Neural cell (in vitro differentiated cells): ENCODE measurements around the gene FERMT3. TPM values are rescaled to one million over a fixed set of nuclear protein-coding genes. Genes with fewer than 3 reads are reported as not detected.

Experiments
- H2AFZ ChIP-seq: fragments of 200-600, 300-800 bp; sonication (generic), shearing (Covaris generic); 2 replicates; pipeline ENCODE4 v1.6.0; 2014; ENCODE audit warnings: low read depth, mild to moderate bottlenecking, antibody characterized with exemption, low read length, moderate library complexity
- H3F3A ChIP-seq: fragments of 200-600 bp; shearing (Covaris generic); 2 replicates; pipeline ENCODE4 v1.6.1; 2016; ENCODE audit warnings: mild to moderate bottlenecking, moderate library complexity, mixed read lengths, antibody characterized with exemption, low read length; ENCODE audit not compliant: insufficient read depth, poor library complexity, severe bottlenecking
- H3K27ac ChIP-seq: fragments of 200-600, 300-800 bp; sonication (generic), shearing (Covaris generic); 2 replicates; pipeline ENCODE4 v1.5.1; 2014; ENCODE audit warnings: mild to moderate bottlenecking, low read length, moderate library complexity
- H3K27me3 ChIP-seq: fragments of 300-800, 200-600 bp; sonication (generic), shearing (Covaris generic); 2 replicates; pipeline ENCODE4 v1.6.0; 2014; ENCODE audit warnings: mild to moderate bottlenecking, low read depth, low read length, moderate library complexity; ENCODE audit not compliant: insufficient read depth
- H3K36me3 ChIP-seq: fragments of 300-800, 200-600 bp; sonication (generic), shearing (Covaris generic); 2 replicates; pipeline ENCODE4 v1.5.1; 2014; ENCODE audit warnings: mild to moderate bottlenecking, antibody characterized with exemption, low read length, moderate library complexity; ENCODE audit not compliant: insufficient read depth
- H3K4me2 ChIP-seq: fragments of 300-800, 200-600 bp; sonication (generic), shearing (Covaris generic); 2 replicates; pipeline ENCODE4 v1.6.0; 2014; ENCODE audit warnings: mild to moderate bottlenecking, low read length
- H3K4me3 ChIP-seq: fragments of 300-800, 200-600 bp; sonication (generic), shearing (Covaris generic); 2 replicates; pipeline ENCODE4 v1.5.1; 2014; ENCODE audit warnings: mild to moderate bottlenecking, low read length, moderate library complexity
- H3K79me2 ChIP-seq: fragments of 200-600 bp; shearing (Covaris generic); replicated peaks from 2 replicates; pipeline ENCODE4 v1.6.0; 2014; ENCODE audit warnings: mild to moderate bottlenecking, low read length, moderate library complexity; ENCODE audit not compliant: insufficient read depth
- H3K9ac ChIP-seq: fragments of 300-800, 200-600 bp; sonication (generic), shearing (Covaris generic); 2 replicates; pipeline ENCODE4 v1.6.1; 2016; ENCODE audit warnings: mild to moderate bottlenecking, low read length, mixed read lengths
- H3K9me2 ChIP-seq: fragments of 200-600 bp; shearing (Covaris generic); 2 replicates; pipeline ENCODE4 v1.6.1; 2016; ENCODE audit warnings: mild to moderate bottlenecking, low read length, mixed read lengths; ENCODE audit not compliant: insufficient read depth
- H3K9me3 ChIP-seq: fragments of 200-600, 300-800 bp; sonication (generic), shearing (Covaris generic); 2 replicates; pipeline ENCODE4 v1.6.1; 2016; ENCODE audit warnings: mild to moderate bottlenecking, mixed run types, low read length, moderate library complexity, mixed read lengths
- H4K20me1 ChIP-seq: fragments of 200-600 bp; shearing (Covaris generic); 2 replicates; pipeline ENCODE4 v1.6.1; 2016; ENCODE audit warnings: mild to moderate bottlenecking, mixed run types; ENCODE audit not compliant: insufficient read depth
- EP300 ChIP-seq: fragments of 450-650 bp; conservative IDR thresholded peaks from 2 replicates; pipeline ENCODE4 v1.6.1; 2014; ENCODE audit warnings: antibody characterized with exemption, mild to moderate bottlenecking, moderate library complexity; ENCODE audit not compliant: poor library complexity, severe bottlenecking
- EZH2 ChIP-seq: fragments of 200-600, 300-800 bp; shearing (Covaris generic), sonication (generic); IDR thresholded peaks from 2 replicates; pipeline ENCODE4 v1.6.1; 2014; ENCODE audit warnings: antibody characterized with exemption, low read length, borderline replicate concordance, mild to moderate bottlenecking; ENCODE audit not compliant: insufficient read depth, poor library complexity, severe bottlenecking
- MXI1 ChIP-seq: fragments of 450-650 bp; conservative IDR thresholded peaks from 2 replicates; pipeline ENCODE4 v1.6.1; 2014; ENCODE audit warnings: antibody characterized with exemption, mild to moderate bottlenecking; ENCODE audit not compliant: poor library complexity, severe bottlenecking
- POLR2AphosphoS5 ChIP-seq: IDR thresholded peaks from 2 replicates; pipeline ENCODE4 v1.6.1; 2012
- RAD21 ChIP-seq: fragments of 450-650 bp; conservative IDR thresholded peaks from 2 replicates; pipeline ENCODE4 v1.6.1; 2014; ENCODE audit warnings: antibody characterized with exemption, mild to moderate bottlenecking, moderate library complexity
- SMC3 ChIP-seq: fragments of 450-650 bp; conservative IDR thresholded peaks from 2 replicates; pipeline ENCODE4 v1.6.1; 2014; ENCODE audit warnings: antibody characterized with exemption, mild to moderate bottlenecking, moderate library complexity; ENCODE audit not compliant: poor library complexity
- TAF1 ChIP-seq: IDR thresholded peaks from 2 replicates; pipeline ENCODE4 v1.6.1; 2012; ENCODE audit warnings: low read depth
- polyA plus RNA-seq: library from polyadenylated mRNA; depleted of rRNA; stranded (reverse); fragments of >200 nt; gene quantifications from 2 replicates; pipeline ENCODE4 v1.2.3, GENCODE V29; 2014
- TF ChIP-seq, protein P1 (sequence below): IDR thresholded peaks from 2 replicates; pipeline ENCODE4 v1.6.1; 2012; ENCODE audit warnings: borderline replicate concordance
- TF ChIP-seq, protein P2 (sequence below): fragments of 450-650 bp; IDR thresholded peaks from 2 replicates; pipeline ENCODE4 v1.5.1; 2014; ENCODE audit warnings: antibody characterized with exemption, mild to moderate bottlenecking, moderate library complexity; ENCODE audit not compliant: poor library complexity, severe bottlenecking

The FERMT3 gene
- polyA plus RNA-seq, 1 donor from 2014 or later: 0.89 TPM

DNA sequence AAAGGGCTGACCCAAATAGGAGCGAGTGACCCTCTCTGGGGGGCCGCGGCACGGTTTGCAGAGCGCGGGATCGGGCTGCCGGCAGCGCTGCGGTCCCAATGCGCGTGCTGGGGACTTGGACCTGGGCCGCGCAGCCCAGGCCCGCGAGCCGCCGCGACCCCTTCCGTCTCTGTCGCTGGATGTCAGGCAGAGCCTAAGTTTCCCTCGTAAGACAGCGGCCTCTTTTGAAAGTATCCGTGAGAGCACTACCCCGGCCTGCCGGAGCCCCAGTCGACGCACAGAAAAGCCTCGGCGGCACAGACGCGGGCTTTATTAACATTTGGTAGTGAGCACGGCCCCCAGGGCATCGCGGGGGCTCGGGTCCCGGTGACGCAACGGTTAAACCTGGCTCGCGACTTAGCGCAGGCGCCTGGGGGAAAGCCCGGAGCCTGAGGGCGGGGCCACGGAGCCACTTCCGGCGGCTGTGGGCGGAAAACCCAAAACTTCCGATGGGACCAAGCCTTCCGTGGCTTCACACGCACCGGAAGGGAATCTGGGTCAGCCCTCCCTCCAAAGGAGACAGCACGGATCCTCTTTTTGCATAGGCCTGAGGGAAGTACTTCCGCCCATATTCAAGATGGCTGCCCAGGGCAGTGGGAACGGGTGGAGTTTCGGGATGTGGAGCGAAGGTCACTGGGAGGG lies 63.2 kb downstream of the FERMT3 start:
- TF ChIP-seq SMC3: peak; percentile 70
- peak; percentile 71 for TF ChIP-seq MXI1
- TF ChIP-seq, protein P1, sequence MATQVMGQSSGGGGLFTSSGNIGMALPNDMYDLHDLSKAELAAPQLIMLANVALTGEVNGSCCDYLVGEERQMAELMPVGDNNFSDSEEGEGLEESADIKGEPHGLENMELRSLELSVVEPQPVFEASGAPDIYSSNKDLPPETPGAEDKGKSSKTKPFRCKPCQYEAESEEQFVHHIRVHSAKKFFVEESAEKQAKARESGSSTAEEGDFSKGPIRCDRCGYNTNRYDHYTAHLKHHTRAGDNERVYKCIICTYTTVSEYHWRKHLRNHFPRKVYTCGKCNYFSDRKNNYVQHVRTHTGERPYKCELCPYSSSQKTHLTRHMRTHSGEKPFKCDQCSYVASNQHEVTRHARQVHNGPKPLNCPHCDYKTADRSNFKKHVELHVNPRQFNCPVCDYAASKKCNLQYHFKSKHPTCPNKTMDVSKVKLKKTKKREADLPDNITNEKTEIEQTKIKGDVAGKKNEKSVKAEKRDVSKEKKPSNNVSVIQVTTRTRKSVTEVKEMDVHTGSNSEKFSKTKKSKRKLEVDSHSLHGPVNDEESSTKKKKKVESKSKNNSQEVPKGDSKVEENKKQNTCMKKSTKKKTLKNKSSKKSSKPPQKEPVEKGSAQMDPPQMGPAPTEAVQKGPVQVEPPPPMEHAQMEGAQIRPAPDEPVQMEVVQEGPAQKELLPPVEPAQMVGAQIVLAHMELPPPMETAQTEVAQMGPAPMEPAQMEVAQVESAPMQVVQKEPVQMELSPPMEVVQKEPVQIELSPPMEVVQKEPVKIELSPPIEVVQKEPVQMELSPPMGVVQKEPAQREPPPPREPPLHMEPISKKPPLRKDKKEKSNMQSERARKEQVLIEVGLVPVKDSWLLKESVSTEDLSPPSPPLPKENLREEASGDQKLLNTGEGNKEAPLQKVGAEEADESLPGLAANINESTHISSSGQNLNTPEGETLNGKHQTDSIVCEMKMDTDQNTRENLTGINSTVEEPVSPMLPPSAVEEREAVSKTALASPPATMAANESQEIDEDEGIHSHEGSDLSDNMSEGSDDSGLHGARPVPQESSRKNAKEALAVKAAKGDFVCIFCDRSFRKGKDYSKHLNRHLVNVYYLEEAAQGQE: no peak
- TF ChIP-seq, protein P2, sequence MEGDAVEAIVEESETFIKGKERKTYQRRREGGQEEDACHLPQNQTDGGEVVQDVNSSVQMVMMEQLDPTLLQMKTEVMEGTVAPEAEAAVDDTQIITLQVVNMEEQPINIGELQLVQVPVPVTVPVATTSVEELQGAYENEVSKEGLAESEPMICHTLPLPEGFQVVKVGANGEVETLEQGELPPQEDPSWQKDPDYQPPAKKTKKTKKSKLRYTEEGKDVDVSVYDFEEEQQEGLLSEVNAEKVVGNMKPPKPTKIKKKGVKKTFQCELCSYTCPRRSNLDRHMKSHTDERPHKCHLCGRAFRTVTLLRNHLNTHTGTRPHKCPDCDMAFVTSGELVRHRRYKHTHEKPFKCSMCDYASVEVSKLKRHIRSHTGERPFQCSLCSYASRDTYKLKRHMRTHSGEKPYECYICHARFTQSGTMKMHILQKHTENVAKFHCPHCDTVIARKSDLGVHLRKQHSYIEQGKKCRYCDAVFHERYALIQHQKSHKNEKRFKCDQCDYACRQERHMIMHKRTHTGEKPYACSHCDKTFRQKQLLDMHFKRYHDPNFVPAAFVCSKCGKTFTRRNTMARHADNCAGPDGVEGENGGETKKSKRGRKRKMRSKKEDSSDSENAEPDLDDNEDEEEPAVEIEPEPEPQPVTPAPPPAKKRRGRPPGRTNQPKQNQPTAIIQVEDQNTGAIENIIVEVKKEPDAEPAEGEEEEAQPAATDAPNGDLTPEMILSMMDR: peak; percentile 62
- TF ChIP-seq POLR2AphosphoS5: peak; percentile 76
- TF ChIP-seq EZH2: no peak
- TF ChIP-seq RAD21: peak; percentile 70
- peak; percentile 39 for TF ChIP-seq EP300
- TF ChIP-seq TAF1: peak; percentile 49
- H3K4me3 ChIP-seq: peak overlapping the region; percentile 96
- H3K79me2 ChIP-seq: no peaks in the 10 kb centered on the region
- H3K36me3 ChIP-seq: no peaks in the 10 kb centered on the region
- H3K4me2 ChIP-seq: peak overlapping the region; percentile 97
- H3K9me2 ChIP-seq: no peaks in the 10 kb centered on the region
- no peaks in the 10 kb centered on the region for H3K27me3 ChIP-seq
- H4K20me1 ChIP-seq: no peaks in the 10 kb centered on the region
- peaks cover 6% of the 10 kb centered on the region for H3F3A ChIP-seq
- H2AFZ ChIP-seq: peak overlapping the region; percentile 45
- no peaks in the 10 kb centered on the region for H3K9me3 ChIP-seq
- H3K9ac ChIP-seq: peak overlapping the region; percentile 87
- peak overlapping the region; percentile 87 for H3K27ac ChIP-seq

Other genes with a start within 250 kb of the FERMT3 start
- gene COX8A, start 232.1 kb upstream of the FERMT3 start, polyA plus RNA-seq: 861 and 863 TPM in 2 replicates
- gene OTUB1, start 220.3 kb upstream of the FERMT3 start, polyA plus RNA-seq: 103 and 131 TPM in 2 replicates
- 2.6 and 3.5 TPM in 2 replicates for gene FLRT1, start 170.8 kb upstream of the FERMT3 start, polyA plus RNA-seq
- 19.9 and 30.8 TPM in 2 replicates for gene MACROD1, start 40.6 kb upstream of the FERMT3 start, polyA plus RNA-seq
- gene STIP1, start 20.6 kb upstream of the FERMT3 start, polyA plus RNA-seq: 161 and 174 TPM in 2 replicates
- gene TRPT1, start 19.5 kb downstream of the FERMT3 start, polyA plus RNA-seq: 67.2 and 75.8 TPM in 2 replicates
- gene NUDT22, start 19.6 kb downstream of the FERMT3 start, polyA plus RNA-seq: 47.3 and 62.1 TPM in 2 replicates
- 20.3 and 23.9 TPM in 2 replicates for gene DNAJC4, start 23.8 kb downstream of the FERMT3 start, polyA plus RNA-seq
- 4.8 and 6.1 TPM in 2 replicates for gene VEGFB, start 27.9 kb downstream of the FERMT3 start, polyA plus RNA-seq
- 36.9 and 47.4 TPM in 2 replicates for gene FKBP2, start 34.4 kb downstream of the FERMT3 start, polyA plus RNA-seq
- gene PPP1R14B, start 40.2 kb downstream of the FERMT3 start, polyA plus RNA-seq: 400 and 475 TPM in 2 replicates
- gene PLCB3, start 44.8 kb downstream of the FERMT3 start, polyA plus RNA-seq: 2.1 and 3.4 TPM in 2 replicates
- 219 and 228 TPM in 2 replicates for gene BAD, start 77.9 kb downstream of the FERMT3 start, polyA plus RNA-seq
- 34.1 and 40.1 TPM in 2 replicates for gene GPR137, start 79.1 kb downstream of the FERMT3 start, polyA plus RNA-seq
- gene KCNK4, start 84.6 kb downstream of the FERMT3 start, polyA plus RNA-seq: 0.60 and 1.0 TPM in 2 replicates
- gene CATSPERZ, start 93.6 kb downstream of the FERMT3 start, polyA plus RNA-seq: 3.4 TPM in 1 of 2 replicates, not detected in the other
- gene ESRRA, start 98.8 kb downstream of the FERMT3 start, polyA plus RNA-seq: 29.0 and 30.0 TPM in 2 replicates
- gene TRMT112, start 110.8 kb downstream of the FERMT3 start, polyA plus RNA-seq: 278 and 335 TPM in 2 replicates
- 452 and 489 TPM in 2 replicates for gene PRDX5, start 111.4 kb downstream of the FERMT3 start, polyA plus RNA-seq
- gene CCDC88B, start 133.5 kb downstream of the FERMT3 start, polyA plus RNA-seq: 1.3 and 5.4 TPM in 2 replicates
- gene RPS6KA4, start 152.4 kb downstream of the FERMT3 start, polyA plus RNA-seq: 16.7 and 24.6 TPM in 2 replicates